ENCODE results near the gene TICAM2.

DNA sequence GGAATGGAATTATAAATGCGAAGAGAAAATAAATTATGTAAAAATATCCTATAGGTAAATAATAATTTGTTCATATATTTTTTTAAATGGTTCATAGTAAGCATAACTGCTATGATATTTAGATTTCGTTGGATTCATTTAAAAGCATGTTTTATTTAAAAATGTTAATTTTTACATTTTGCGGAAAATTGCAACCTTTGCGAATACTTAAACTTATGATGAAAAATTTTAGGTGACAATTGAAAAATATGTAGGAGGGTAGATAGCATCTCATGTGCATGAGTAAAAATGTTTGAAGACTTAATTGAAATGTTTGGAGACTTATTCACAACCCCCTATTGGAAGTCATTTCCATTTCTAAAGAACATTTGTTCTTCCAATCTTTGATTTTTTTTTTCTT lies 53.6 kb downstream of the TICAM2 start:
- TF ChIP-seq, protein P1, sequence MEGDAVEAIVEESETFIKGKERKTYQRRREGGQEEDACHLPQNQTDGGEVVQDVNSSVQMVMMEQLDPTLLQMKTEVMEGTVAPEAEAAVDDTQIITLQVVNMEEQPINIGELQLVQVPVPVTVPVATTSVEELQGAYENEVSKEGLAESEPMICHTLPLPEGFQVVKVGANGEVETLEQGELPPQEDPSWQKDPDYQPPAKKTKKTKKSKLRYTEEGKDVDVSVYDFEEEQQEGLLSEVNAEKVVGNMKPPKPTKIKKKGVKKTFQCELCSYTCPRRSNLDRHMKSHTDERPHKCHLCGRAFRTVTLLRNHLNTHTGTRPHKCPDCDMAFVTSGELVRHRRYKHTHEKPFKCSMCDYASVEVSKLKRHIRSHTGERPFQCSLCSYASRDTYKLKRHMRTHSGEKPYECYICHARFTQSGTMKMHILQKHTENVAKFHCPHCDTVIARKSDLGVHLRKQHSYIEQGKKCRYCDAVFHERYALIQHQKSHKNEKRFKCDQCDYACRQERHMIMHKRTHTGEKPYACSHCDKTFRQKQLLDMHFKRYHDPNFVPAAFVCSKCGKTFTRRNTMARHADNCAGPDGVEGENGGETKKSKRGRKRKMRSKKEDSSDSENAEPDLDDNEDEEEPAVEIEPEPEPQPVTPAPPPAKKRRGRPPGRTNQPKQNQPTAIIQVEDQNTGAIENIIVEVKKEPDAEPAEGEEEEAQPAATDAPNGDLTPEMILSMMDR (IDR thresholded peaks at IDR 0.05 in 8 of 11, conservative IDR thresholded peaks at IDR 0.05 in 3 of 11): no peak
- no peak for TF ChIP-seq POLR2A (IDR thresholded peaks at IDR 0.05)

Data from spleen (tissue), 7 donors.